Stimulated activated CD4-positive, alpha-beta T cell treated with anti-CD3 and anti-CD28 coated beads, Interleukin-1b, Interleukin-23, amount 100 ng/mL, for 24 hours (primary cell): ENCODE data around the gene TSPAN18.

Experiments used
- DNase-seq, 4 experiments: peaks; one replicate each; pipeline ENCODE4 v3.0.0-alpha.2; 2020; ENCODE audit warnings: low read depth in 4 of 4, low spot score in 1 of 4

TSPAN18 gene

DNA sequence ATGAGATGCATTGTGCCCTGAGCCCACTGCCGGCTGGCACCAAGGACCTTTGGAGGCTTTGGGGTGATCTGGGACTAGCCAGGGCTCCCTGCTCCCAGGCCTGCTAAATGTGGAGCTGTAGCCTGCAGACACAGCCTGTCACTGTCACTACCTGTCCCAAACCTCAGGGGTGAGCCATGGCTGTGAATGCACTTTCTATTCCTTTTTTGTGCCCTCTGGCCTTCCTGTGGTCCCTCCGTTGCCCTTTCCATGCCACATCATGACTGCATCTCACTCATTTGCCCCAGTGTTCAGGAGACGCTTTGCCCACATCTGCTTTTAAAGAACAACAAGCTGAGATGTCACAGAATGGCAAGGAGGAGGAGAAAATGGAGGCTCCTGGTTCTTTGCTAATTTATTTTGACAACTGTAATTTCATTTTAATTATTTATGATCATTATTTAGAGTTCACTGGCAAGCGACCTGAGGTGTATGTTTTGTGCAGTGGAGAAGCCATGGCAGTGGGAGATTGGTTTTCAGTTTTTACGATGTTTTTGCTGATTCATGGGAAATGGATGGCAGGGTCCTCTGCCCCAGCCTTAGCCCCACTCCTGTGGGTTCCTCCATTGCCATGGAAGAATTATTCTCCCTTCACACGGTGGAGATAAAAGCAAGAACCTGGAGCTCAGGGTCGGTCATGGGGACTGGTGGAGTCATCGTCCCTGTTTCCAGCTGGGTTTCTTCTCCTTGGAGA is 69.2 kb downstream of the TSPAN18 start:
- no peak for DNase-seq

DNA sequence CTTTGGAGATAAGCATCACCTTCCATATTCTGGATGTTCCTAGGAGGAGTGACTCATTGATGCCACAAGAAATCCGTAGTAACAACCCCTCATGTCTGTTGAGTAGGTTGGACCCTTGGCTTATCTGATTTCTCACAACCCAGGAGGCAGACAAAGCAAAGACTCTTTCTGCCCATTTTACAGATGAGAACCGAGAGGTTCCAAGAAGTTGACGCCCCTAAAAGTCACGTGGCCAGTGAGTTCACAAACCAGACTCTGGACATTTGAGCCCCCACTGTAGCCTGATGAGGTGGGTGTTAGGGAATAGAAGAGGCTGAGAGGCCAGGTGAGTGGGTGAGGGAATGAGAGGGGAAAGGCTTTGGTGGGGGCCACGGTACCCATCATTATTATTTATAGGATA is 70.3 kb downstream of the TSPAN18 start:
- no peak for DNase-seq

DNA sequence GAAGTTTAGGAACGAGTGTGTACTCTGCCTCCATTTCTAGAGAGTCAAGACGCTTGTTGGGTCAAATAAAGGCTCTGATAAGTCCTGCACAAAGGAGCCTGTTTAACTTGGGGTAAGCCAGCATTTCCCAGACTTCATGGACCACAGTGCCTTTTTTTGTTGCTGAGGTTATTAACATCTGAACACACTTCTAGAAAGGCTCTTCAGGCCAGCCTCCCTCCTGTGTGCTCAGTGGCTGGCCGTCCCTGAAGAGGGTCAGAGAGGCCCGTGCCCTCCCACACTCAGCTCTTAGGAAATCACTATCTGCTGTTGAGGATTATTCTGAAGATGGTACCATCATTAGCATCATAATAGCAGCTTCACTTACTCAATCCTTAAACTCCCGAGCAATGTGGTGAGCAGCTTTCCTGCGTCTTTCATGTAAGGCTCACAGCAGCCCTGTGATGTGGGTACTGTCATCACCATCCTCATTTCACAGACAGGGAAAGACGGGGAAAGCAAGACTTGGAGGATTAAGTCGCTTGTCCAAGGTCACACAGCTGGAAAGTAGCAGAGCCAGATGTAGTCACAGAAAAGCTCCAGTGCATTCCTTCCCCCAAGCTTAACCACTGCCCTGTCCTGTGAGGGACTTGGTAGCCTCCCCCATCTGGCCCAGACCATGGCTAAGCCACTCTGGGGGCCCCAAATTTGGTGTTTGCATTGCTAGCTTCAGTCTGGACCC is 71.3 kb downstream of the TSPAN18 start:
- no peak for DNase-seq

DNA sequence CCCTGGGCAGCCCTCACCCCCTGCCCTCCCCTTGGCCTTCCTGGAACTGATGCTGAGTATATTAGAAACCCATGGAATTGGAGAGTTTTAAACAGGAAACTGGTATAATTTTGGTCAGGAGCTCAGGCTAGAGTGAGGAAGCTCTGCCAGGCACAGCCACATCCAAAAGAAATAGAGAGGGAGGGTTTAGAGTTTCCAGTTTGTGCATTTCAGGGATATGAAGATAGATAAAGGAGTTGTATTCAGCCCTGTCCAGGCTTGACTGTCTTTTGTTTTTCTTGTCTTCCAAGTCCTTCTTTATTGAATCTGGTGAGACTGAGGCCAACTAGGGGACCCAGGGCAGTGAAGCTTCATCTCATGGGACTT is 71.8 kb downstream of the TSPAN18 start:
- DNase-seq = no peak

DNA sequence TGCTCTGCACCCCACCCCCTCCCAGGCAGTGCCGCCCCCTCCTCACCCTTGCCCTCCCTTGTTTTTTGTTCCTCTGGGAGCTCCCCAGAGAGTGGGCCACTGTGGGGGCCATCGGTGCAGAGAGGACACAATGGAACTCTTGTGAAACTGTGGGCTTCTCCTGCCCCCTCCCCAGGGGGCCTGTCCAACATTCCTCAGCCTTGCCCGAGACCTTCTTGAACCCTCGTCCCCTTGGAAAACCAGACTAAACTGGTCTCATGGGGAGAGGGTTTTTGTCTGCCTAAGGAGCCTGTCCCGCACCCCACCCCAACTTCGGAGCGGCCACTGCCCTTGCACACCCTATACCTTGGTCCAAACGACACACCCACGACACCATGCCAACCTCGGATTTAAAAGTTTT is 72.2 kb downstream of the TSPAN18 start:
- DNase-seq = no peak

DNA sequence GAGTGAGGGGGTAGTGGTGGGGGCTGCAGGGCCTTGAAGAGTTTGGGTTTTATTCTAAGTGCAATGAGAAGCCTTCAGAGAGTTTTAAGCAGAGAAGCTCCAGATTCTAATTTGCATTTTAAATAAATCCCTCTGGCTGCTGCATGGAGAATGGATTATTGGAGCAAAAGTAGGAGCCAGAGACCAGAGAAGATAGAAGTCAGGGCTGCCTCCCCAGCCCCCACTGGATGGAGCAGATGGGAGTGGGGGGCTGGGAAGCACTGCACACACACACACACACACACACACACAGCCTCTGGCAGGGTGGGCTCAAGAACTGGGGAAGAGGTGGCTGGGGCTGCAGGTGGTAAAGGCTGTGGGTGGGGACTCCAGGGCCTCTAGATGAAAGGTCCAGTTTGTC is 75.6 kb downstream of the TSPAN18 start:
- DNase-seq = no peak

DNA sequence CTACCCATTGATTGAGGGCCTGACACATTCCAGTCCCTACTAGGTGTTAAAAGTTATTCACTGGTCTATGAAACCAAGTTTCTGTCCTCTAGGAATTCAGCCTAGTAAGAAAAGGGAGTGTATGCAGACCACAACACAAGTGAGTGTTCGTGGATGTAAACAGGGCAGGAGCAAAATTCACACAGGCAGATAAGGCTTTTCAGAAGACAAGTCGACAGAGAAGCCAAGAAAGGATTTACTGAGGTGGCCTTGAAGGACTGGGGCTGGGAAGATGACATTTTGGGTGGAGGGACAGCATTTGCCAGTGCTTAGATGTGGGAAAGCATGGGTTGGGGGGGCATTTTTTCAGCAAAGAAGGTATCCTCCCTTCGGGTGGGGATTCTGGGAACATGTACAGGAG is 76.2 kb downstream of the TSPAN18 start:
- DNase-seq = no peak

DNA sequence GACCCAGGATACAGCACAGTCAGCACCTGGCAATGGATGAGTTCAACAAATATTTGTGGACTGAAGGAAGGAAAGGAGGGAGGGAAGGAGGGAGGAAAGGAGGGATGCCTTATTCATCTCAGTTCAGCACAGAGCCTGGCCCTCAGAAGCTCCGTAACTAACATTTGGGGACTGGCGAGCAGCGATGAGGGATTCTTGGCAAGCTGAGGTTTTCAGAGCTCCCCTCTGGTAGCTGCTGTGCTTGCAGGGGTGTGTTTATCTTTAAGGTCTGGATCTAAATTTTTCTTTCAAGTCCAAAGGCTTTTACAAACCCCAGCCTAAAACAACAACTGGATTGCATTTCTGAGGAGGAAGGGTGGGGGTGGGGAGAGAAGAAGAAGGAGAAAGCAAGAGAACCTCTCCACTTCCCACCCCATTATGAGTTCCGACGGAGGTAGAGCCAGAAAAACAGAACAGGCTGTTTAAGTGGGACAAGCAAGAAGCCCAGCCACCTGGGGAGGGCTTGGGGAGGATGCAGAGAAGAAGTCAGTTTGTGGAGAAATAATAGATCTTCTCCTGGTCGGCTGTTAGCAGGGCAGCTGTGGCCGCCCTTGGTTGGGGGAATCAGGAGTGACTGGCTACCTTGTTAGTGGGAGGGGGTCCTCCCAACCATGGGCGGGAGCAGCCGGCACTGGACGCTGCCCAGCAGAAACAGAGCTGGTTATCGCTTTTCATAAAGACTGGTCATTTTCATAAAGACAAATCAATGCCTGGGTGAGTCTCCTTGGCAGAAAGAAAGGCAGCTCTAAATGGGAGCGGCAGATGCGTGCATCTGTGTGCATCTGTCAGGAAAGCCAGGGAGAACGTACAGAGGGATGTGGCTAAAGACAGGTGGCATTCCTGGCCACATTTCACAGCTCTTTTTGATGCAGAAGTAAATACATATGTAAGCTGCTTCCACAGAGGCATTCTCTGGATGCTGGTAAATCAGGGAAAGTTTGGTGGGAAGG is 78.0 kb downstream of the TSPAN18 start:
- no peak for DNase-seq

DNA sequence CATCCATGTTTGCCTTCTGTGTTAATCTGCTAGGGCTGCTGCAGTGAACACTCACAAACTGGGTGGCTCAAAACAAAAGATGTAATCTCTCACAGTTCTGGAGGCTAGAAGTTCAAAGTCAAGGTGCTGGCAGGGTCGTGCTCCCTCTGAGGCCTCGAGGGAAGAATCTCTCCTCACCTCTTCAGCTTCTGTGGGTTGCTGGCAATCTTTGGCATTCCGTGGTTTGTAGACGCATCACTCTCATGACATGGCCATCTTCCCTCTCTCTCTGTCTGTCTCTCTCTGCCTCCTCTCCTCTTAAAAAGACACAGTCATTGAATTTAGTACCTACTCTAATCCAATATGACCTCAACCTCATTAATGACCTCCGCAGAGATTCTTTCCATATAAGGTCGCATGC is 78.8 kb downstream of the TSPAN18 start:
- no peak for DNase-seq

DNA sequence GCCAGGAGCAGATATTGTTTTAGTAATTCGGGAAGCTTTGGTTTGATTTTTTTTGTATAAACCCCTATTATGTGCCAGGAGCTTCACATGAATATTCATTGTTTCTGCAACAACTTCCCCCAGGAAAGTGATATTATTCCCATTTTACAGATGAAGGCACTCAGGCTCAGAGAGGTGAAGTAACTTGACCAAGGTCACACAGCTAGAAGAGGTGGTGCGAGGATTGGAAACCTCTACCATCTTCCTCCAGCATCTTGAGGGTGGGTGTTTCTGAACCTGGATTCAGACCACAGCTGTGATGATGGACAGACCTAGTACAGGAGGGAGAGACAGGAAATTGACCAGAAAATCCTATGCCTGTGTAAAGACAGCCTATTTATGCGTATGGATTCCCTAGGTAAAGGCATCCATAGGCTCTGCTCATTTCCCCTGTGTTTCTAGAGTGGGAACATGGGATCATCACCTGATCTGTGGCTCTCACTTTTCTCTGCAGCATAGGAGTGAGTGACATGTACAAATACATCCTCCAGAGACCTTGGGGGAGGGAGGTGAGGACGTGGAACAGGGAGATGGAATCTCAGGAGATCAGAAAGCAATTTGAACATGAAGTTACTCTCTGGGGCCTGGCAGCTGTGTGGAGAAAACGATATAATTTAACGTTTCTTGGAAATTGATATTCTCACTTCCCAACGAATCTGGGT is 81.4 kb downstream of the TSPAN18 start:
- no peak for DNase-seq

DNA sequence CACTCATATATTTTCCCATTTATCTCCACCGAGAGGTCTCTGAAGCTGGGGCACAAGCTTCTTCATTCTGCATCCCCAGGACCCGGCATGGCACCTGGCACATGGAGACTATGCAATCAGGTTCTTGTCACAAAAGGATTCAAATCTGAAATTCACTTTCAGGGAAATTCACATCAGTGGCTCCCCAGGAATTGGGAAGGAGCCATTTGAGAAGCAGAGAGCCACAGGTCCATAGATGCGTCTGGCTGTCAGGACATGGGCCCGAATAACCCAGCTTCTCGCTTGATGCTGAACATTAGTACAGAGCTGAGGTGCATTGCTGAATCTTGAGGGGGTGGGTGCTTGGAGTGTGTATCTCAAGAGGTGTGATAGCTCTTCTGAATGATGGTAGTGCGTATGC is 82.5 kb downstream of the TSPAN18 start:
- no peak for DNase-seq

DNA sequence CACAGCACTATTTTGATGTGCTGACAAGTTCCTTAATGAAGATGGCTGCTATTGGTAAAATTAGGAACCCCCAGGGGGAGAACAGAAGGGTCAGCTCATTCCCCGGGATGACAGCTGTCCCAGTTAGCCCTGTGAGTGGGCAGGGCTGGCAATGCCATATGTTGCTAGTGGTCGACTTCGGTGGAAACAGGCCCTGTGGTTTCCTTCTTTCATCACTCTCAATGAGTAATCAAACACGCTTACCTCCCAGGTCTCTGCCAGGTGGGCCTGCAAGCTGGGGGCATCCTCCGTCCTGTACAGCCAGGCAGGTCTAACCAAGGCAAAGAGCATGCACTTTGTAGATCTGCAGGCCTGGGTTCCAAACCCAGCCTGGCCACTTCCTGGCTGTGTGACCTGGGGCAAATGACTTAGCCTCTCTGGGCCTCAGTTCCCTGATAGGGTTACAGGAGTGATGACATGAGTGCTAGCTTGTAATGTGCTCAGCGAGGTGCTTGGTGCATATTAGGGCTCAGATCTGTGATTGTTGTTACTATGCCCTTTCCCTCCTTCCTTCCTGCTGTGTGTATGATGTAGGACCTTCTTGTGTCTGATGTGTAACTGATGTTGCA is 85.2 kb downstream of the TSPAN18 start:
- DNase-seq = no peak

DNA sequence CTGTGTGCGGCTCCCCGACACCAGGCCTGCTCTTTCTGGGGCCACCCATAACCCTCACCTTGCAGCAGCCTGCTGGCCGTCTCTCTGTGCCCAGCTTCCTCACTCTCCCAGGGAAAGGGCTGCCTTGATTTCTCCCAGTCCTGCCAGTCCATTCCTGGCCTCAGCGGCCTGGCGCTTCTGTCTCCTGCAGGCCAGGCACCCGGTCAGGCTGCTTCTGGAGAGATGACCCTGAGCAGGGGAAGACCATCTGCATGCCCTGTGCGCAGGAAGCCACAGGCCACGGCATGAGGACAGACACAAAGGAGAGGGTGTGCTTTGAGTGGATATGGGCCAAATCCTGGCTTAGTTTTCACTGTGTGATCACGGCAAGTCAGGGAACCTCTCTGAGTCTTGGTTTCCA is 86.2 kb downstream of the TSPAN18 start:
- no peak for DNase-seq

DNA sequence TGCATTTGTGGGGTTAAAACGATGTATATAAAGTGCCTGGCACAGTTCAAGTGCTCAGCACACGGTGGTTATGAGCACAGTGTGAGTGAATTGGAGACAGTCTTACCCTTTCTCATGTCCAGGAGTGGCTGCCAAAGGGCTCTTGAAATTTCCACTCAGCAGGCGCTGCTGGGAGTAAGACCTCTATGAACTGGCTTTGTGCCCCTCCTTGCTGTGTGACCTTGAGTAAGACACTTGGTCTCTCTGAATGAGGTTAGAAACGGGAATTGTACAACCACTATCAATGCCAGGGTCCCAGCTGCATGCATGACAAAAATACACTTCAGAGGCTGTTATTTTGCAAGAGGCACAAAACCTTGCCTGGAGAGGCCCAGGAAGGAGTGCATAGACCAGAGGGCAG is 86.6 kb downstream of the TSPAN18 start:
- DNase-seq = no peak

DNA sequence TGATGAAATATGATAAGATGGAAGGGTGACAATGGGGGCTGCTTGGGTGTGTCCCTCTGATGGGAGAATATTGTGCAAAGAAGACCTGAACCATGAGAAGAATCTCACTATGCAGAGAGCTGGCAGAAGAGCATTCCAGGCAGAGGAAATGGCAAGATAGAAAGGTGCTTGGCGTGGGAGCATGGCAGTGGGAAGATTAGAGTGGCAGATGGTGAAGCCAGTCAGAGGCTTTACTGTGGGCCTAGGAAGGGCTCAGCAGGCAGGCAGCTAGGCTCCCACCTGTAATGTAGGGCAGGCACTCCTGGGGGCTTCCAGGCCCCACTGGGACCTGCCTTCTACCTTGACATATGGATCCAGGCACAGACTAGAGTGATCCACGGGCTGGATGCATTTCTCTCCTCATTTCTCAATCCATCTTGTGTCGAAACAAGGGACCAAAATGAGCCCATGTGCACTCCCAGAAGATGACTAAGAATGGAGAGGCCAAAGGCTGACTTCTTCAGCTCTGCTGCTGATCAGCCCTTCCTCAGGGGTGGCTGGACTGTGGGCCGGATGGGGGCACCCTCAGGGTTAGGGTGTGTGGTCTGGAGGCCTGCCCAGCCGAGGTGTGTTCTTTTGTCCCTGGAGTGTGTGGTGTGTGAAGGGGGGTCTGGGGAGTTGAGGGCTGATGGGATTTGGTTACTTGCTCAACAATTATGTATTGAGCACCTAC is 88.3 kb downstream of the TSPAN18 start:
- DNase-seq = no peak

DNA sequence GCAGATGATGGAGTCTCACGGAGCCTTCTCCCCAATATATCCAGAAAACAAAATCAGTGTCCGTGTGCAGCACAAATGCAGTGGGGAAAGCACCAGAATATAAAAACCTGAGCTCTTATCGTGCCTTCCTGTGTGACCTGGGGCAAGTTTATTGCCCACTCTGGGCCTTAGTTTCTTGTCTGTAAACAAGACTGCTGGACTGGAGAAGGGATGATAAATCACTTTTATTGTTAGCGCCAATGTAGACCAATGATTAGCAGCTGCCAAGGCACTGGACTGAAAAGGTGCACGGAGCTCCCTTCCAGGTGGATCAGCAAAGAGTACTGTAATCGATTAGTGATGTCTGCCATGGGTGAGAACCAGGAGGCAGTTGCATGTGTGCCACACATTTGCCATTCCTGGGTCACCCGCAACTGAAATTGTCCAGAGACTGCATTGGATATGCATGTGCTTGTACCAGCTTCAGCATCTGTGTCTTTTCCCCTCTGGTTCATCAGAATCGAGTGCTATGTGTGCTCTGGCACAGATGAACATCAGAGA is 89.2 kb downstream of the TSPAN18 start:
- no peak for DNase-seq

DNA sequence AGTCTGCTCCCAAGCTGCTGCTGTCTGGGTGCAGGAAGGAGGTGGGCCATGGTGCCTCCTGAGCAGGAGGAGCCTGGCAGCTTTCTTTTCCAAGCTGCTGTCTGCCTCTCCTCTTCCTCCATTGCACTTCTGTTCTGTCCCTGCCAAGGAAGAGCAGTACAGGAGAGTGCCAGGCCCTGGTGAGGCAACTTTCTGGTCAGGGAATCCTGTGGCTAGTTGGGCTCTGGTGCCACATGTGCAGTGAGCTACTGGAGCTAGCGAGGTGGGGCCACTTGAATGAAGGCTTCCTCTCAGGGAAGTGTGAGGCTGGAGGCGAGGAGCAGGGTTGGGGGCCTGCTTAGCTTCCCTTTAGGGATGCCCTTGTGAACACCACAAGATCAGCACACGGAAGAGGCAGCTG is 90.0 kb downstream of the TSPAN18 start:
- no peak for DNase-seq

DNA sequence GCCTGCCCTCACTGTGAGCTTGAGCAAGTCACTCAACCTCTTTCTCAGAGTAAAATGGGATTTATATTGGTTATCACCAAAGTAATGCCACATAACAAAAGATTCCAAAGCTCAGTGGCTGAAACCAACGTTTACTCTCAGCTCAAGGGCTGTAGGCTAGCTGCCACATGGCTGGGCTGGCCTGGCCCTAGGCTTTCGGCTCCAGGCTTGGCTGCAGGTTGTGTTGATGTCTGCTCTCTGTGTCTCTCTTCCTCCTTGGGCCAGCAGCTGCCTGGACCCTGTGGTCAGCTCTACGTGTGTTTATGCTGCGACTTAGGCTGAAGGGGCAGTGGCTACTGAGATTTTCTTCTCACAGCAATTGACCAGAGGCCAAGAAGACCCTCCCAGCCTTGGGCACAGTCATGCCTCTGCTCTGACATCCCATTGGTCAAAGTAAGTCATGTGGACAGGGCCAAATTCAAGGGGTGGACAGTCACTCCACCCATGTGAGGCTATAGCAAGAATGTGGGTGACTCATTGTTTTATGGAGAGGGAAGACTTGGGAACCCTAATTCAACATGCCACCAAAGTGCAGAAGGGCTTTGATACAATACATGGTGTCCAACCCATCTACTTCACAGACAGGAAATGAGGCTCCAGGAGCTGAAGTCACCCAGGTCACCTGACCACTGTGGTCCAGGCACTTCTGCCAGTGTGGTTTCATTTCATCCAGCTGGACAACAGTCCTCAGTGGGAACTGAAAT is 90.6 kb downstream of the TSPAN18 start:
- DNase-seq = no peak

DNA sequence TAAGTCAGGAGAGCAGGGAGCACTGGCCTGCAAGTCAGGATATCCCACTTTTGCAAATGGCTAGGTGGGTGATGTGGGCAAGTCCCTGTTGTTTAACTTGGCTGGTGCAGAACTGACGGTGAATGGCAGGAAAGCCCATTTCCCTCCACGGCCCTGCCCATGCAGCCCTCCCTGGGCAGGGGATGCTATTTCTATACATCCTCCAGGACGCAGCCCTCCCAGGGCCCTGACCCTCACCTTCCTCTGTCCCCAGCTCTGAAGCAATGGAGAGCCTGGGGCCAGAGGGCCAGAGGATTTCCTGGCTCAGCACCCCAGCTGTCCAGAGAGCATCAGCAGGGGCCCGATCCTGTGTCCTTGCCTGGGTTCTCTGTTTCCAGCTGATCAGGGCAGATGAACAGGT is 91.3 kb downstream of the TSPAN18 start:
- no peak for DNase-seq
